C1 segment of cervical spinal cord (tissue), 14 donors: ENCODE measurements around the gene OMP.
"Not testable (repeated sequence)": the region's sequence is repeated elsewhere in the genome, so short reads cannot be mapped to it uniquely, and the experiment has no call there.

Experiments used
- DNase-seq, 14 donors: peaks; one replicate each; lab custom pipeline; 2025; lab: John Stamatoyannopoulos, UW

OMP gene, protein sequence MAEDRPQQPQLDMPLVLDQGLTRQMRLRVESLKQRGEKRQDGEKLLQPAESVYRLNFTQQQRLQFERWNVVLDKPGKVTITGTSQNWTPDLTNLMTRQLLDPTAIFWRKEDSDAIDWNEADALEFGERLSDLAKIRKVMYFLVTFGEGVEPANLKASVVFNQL

DNA sequence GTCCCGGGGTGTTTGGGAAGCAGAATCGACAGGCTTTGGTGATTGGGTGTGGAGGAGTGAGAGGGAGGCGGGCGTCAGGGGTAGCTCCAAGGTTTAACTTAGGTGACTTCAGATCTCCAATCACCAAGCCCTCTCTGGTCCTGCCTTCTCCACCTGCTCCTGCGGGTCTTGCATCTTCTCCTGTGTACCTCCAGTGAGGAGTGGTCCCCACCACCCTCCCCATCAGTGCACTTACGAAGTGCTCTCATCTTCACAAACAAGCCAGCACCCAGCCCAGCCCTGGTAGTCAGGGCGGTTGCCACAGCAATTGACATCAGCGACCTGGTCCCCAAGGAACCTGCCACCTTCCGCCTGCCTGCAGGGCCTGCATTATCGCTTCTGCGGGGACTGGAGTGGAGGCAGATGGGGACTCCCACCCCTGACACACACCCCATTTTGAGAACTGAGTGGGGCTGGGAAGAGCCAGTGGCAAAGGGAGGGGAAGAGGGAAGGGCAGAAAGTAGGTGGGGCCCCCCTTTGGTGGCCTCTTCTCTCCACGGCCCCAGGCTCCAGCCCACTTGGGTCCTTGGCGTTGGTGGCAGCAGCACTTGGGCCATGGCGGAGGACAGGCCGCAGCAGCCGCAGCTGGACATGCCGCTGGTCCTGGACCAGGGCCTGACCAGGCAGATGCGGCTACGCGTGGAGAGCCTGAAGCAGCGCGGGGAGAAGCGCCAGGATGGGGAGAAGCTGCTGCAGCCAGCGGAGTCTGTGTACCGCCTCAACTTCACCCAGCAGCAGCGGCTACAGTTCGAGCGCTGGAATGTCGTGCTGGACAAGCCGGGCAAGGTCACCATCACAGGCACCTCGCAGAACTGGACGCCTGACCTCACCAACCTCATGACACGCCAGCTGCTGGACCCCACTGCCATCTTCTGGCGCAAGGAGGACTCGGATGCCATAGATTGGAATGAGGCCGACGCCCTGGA is at the start of gene OMP:
TSS of gene OMP (plus strand) at position 595 of the 965 bp plus-strand sequence. CDS start at position 595, 0 bp downstream.
- no peak for DNase-seq

DNA sequence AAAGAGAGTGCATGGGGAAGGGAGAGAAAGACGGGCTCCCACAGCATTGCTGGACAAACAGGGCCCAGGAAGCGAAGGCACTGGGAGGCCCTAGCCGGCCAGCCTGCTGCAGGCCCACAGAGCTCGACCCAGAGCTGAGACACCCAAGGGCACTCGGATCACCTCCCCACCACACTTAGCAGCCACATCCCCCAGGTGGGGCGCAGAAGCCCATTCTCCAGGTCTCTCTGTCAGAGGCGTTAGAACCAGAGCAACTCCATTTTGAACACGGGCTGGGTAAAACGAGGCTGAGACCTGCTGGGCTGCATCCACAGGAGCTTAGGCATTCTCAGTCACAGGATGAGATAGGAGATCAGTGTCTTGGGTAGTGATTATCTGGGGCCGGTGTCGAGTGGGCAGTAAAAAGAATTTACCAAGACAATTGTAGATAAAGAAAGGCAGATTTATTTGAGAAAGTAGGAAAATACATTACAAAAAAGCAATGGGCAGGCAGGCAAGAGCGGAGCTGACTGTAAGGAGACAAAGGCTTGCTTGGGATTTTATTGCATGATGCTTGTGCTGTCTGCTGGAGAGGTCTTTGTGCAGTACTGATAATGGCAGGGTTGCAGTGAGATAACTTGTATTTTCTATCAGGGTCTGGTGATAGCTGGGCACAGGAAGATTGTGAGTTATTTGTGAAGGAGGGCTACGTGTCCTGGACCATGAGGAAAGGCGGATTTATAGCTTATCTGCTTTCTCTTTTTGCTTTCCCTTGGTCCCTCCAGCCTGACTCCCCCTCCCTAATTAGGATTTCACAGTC is 49.2 kb upstream of the OMP start:
- DNase-seq: no peak

DNA sequence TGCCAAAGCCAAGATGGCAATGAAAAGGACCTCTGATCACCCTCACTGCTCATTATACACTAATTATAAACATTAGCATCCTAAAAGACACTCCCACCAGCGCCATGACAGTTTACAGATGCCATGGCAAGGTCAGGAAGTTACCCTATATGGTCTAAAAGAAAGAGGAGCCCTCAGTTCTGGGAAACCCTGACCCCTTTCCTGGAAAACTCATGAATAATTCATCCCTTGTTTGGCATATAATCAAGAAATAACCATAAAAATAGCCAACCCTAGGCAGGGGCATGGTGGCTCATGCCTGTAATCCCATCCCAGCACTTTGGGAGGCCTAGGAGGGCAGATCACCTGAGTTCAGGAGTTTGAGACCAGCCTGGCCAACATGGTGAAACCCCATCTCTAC is 48.6 kb upstream of the OMP start:
- DNase-seq: no peak

DNA sequence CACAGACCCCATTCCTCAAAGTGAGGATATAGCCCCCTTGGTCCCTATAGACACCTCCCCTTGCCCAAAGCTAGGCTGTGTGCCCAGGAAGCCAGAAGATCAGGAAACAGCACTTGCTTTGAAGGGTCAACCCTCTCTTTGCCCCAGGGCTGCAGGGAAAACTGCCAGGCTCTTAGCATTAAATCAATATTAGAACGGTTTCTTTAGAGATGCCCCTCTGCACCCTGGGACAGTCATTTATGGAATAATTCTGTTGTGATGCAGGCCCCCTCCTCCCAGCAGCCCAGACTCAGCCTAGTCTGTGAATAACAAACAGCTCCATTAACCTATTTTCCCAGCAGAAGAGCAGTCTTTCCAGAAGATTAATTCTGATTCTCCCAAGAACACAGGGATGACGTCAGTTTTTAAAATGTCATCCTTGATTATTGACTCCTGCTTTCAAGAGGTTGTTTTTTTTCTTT is 47.5 kb upstream of the OMP start:
- DNase-seq: no peak

DNA sequence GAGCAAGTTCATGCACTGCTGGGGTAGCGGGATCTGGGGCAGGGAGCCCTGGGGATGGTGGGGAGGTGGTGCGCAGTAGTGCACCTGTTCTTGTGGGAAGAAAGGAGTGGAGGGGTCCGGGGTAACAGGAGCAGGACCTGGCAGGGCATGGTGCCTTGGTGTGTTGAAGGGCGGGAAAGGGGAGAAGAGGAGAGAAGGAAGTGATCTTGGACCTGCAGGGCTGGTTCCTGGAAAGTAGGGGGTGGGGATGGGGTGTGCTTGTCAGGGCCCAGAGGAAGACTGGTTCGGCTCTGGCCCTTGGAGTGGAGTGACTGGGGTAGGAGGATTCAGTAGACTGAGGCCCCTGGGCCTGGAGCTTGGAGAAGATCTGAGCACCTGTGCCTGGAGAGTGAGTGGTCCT is 46.7 kb upstream of the OMP start:
- DNase-seq: no peak

DNA sequence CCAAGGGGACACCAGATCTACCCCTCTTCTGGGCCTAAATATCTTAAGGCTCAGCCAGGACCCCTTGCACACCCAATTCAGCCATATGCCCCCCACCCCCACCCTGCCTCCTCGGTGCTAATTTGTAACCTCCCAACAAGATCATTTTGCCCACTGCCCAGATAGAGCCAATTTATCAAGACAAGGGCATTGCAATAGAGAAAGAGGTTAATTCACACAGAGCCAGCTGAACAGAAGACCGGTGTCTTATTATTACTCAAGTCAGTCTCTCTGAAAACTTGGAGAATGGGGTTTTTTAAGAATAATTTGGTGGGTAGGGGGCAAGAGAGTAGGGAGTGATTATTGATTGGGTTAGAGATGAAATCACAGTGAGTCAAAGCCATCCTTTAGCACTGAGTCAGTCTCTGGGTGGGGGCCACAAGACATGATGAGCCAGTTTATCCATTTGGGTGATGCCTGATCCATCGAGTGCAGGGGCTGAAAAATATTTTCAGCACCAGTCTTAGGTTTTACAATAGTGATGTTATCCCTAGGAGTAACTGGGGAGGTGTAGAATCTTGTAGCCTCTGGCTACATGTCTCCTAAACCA is 45.7 kb upstream of the OMP start:
- no peak for DNase-seq

DNA sequence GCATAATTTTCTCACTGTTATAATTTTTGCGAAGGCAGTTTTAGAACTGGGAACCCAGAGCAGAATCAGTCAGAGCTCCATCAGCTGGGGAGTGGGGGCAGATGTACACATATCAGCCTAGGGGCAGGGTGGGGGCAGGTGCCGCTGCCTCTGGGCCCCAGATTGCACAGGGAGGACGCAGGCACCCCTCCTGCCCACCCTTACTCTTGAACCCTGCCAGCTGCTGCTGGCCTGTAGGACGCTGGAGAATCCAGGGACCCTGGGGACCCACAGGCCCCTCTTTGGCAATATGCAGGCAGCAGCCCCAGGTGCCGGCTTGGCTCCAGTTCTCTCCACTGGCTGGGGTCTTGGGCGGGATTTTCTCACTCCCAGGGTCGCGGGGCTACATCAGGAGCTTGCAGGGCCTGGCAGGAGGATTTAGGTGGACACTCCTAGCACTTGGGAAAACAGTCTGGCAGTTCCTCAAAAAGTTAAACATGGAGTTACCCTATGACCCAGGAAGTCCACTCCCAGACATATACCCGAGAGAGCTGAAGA is 44.6 kb upstream of the OMP start:
- no peak for DNase-seq

DNA sequence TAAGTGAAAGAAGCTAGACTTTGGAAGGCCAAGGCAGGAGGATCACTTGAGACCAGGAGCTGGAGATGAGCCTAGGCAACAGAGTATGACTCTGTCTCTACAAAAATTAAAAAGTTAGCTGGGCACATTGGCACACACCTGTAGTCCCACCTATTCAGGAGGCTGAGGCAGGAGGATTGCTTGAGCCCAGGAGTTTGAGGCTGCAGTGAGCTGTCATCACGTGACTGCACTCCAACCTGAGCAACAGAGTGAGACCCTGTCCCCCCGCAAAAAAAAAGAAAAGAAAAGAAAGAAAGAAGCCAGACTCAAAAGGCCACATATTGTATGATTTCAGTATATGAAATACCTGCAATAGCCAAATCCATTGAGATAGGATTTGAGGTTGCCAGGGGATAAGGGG is 43.7 kb upstream of the OMP start:
- no peak for DNase-seq

DNA sequence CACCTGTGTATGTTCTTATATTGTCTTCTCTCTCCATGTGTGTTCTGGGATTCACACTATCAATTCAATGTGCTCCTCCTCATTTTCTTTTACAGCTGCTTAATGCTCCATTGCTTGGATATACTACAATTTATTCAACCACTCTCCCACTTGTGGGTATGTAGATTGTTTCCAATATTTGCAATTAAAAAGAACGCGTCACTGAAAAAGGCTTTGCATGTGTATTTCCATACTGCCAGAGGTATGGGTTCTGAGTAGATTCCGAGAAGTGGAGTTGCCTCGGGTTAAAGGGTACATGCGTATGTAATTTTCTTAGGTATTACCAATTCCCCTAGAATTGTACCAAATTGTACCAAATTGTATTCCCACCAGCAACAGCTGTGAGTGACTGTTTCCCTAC is 42.8 kb upstream of the OMP start:
- no peak for DNase-seq

DNA sequence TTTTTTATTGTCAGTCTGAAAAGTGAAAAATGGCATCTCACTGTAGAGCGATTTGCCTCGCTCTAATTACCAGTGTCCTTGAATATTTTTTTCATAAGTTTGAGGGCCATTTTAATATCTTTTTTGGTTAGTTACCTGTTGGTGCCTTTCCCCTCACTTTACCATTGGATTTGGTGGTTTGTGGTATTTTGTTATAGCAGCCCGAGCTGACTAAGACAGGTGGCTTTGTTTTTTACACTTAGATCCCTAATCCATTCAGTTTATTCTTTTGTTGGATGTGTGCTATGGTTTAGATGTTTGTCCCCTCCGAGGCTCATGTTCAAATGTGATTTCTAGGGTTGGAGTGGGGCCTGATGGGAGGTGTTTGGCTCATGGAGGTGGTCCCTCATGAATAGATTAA is 42.4 kb upstream of the OMP start:
- DNase-seq: no peak

DNA sequence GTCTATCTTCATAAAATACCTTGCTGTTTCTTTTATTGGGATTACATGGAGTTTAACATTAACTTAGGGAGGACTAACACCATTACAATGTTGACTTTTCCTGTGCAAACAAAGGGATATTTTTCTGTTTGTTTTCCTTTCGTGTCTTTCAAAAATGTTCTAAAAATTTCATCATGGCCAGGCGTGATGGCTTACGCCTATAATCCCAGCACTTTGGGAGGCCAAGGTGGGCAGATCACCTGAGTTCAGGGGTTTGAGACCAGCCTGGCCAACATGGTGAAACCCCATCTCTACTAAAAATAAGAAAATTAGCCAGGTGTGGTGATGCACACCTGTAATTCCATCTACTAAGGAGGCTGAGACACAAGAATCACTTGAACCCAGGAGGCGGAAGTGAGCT is 41.4 kb upstream of the OMP start:
- not testable (repeated sequence) for DNase-seq

DNA sequence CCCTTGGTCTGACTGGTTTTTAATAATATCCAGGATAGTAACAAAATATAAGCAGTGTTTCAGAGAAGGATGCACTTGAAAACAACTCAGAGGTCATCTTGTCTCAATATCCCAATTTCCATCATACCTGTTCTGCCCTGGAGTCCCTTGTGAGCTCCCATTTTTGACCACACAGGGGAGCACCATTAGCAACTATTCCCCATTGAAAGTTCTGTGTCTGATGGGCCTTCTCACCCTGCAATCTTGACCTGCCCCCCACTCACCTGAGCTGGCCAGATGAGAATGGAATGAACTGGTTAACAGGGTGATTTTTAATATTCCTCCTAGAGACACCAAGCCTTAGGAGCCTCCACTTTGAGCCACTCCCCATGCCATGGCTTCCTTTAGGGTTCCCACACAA is 39.7 kb upstream of the OMP start:
- no peak for DNase-seq

DNA sequence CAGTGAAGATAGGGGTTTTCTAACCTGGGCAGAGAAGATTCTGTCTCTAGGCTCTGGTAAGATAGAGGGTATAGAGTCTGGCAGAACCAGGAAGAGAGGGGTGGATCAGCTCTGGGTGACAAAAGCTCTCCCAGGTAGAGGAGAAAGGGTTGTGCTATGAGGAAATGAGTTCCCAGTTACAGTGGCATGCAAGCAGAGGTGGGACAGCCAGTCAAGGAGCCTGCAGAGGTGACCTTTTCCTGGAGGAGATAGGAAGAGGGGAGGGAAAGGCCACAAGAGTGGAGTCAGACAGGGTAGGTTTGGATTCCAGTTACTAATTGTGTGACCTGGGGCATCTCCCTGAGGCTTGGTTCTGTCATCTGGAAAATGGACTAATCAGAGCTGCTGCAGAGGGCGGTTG is 39.2 kb upstream of the OMP start:
- DNase-seq: no peak

DNA sequence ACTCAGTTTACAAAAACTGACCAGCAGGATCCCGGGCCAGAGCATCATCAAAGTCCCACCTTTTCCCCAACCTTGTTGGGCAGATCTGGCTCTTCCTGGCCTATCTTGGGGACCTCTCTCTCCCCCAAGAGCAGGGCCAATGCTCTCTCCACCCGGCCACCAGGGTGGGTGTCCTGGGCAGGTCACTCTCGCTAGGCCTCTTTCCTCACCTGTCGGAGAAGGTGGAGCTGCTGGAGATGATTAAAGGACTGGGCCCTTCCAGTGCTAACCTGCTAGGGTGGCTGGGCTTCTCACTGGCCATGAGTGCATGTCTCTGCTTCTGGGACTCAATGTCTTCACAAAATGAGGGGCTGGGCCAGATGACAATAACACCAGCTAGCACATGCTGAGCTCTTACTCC is 38.8 kb upstream of the OMP start:
- DNase-seq: no peak

DNA sequence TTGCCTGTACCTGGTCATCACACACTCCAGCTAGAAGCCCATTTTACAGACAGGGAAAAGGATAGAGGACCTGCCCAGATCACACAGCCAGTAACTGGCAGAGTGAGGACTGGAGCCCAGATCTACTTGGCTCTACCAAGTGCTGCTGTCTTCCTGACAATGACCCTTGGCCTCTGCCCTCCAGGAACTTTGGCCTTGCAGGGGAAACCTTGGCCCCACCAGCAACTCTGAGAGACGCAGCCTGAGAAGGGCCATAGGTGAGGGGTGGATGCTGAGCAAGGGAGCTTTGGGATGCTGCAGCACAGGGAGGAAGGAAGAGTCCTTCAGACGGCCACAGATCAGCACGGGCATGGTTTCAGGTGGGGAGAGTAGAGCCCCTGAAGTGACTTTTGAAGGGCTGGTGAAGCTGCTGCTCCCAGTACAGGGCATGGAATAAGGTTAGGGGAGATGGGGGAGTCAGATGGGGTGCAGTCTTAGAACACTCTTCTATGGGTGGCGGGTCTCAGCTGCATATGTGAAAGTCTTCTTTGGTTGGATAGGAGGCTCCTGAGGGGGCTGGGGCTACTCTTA is 37.9 kb upstream of the OMP start:
- no peak for DNase-seq

DNA sequence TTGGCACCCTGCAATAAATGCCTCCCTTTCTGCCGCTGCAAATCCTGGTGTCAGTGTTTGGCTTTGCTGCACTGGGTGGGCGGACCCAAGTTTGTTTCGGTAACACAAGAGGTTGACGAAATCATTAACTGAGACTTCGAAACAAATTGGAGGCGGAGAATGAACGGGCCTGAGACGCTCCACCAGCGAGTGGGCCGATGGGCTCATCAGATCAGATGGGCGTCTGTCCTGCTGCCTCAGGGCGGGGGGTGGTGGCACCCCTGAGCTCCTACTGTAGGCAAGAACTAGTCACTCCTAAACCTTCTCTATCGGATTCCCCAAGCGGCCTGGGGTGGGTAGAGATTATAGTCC is 36.8 kb upstream of the OMP start:
- DNase-seq: peak in 2 of 14 donors; percentile 64

DNA sequence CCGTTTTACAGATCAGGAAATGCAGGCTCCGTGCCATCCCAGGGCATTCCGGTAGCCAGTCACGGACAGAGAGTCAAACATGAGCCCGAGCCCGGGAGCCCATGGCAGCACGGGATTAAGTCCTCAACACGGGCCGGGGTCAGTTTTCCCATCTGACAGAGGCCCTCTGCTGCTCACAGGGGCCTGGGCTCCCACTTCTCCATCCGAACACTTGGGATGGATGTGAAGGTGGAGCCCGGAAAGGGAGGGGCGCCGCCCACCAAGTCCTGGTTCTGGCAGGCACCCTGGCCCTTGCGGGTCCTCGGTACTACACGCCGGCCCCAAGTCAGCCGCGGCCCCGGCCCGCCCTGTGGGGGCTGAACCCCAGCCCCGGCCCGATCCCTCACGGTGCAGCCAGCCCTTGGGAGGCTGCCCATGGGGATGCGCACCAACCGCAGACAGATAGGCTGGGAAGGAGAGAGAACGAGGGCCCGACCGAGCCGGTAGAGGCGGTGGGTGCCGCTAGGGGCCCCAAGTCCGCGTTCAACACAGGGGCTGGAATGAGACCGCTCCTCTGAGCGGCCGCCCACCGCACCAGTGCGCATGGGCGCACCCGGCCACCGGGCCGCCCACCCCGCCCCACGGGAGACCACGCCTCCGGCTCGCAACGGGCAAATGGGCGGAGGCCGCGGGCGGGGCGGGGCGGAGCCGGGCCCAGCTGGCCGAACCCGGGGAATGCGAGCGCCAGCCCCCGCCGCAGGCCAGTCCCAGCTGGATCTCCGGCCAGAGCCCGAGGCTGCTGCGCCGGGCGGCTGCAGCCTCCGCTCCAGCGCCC is 36.2 kb upstream of the OMP start, which contains the start of gene CAPN5:
TSS of gene CAPN5 (plus strand) at position 743 of the 814 bp plus-strand sequence. CDS start 17,916 bp downstream, outside the sequence.
- DNase-seq: peak; percentile 27 to 96 (median 86)

DNA sequence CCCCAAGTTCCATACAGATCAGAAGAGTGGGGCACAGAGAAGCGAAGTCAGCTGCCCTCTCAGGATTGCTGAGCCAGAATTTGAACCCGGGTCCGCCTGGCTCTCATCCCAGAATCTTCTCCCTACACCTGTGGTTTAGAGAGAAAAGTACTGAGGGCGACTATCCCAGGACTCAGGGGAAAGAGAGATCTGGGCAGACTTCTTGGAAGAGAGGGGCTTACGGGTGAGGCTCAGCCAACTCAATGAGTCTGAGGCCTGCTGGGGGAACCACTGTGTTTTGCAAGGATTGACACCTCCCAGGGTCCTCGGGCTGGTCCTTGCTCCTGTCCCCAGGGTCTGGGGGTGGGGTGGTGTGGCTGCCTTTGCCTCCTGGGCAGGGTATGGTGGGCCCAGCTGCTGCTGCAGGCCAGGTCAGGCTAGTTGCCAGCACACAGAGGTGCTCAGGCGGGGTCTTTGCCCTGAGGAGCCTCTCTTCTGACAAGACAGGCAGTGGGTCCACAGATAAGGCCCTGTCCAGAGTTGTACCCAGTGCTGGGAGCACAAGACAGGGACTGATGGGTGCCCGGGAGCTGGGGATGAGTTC is 34.7 kb upstream of the OMP start:
- no peak for DNase-seq

DNA sequence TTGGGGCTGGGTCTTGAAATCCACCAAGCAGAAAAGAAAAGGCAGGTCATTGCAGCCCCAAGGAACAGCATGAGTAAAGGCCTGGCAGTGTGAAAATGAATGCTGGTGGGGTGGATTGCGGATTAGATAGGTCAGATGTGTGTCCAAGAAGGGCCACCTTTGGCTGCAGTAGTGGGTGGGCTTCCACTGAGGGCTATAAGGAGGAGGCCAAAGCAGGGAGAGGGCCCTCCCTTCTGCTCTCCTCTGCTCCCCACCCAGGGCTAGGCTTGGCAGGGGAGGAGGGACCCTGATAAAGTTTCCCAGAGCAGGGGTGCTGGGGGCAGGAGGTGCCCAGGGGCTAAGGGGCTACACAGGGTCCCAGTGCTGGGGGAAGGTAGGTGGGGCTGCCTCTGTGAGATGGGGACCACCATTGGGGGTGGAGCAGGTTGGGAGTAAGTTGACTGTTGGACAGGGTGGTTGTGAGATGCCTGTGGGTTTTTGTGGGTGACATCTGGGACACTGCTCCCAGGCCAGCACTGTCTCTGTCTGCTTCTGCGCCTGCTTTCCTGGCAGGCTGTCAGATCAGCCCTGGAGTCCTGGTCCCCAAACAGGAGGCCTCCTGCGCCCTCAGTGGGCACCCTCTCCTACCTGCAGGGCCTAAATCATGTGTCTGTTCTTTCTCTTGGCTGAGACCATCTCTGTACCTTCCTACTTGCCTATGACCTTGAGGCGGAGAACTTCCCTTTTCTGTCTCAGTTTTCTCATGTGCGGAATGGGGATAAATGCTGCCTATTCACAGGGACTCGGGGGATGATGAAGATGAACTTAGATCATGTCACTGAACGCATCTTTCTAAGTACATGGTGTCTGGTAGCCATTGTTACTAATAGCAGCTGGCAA is 33.9 kb upstream of the OMP start:
- no peak for DNase-seq
